GM12872 (cell line): ENCODE measurements around the gene PMS1.

Source experiments
- CTCF ChIP-seq: IDR thresholded peaks from 3 replicates; pipeline ENCODE4 v1.5.1; 2011; ENCODE audit warnings: low read depth, mild to moderate bottlenecking, low read length, moderate library complexity; ENCODE audit not compliant: insufficient read depth

Gene PMS1

GRCh38 chr2:189835855-189836558, 51.8 kb downstream of the PMS1 start:
- no peak for TF ChIP-seq CTCF

- no peak for TF ChIP-seq CTCF
These were observed 52.4 kb downstream of the PMS1 start for GRCh38 chr2:189836644-189837043.

GRCh38 chr2:189837326-189837725, 53.1 kb downstream of the PMS1 start:
- TF ChIP-seq CTCF = no peak

- TF ChIP-seq CTCF = no peak
These were observed 56.8 kb downstream of the PMS1 start for GRCh38 chr2:189841019-189841418.

GRCh38 chr2:189848276-189848675, 64.0 kb downstream of the PMS1 start:
- no peak for TF ChIP-seq CTCF

GRCh38 chr2:189849550-189849949, 65.3 kb downstream of the PMS1 start:
- TF ChIP-seq CTCF = no peak

- TF ChIP-seq CTCF = no peak
These were observed 67.0 kb downstream of the PMS1 start for GRCh38 chr2:189851174-189851826.
